ENCODE measurements around the gene NFE2L3. TPM values are rescaled to one million over a fixed set of nuclear protein-coding genes. Genes with fewer than 3 reads are reported as not detected.
"Not testable (repeated sequence)": the region's sequence is repeated elsewhere in the genome, so short reads cannot be mapped to it uniquely, and the experiment has no call there.

NFE2L3 gene
- total RNA-seq, 2 experiments from 2014 or later = 21.5 to 24.0 TPM

DNA sequence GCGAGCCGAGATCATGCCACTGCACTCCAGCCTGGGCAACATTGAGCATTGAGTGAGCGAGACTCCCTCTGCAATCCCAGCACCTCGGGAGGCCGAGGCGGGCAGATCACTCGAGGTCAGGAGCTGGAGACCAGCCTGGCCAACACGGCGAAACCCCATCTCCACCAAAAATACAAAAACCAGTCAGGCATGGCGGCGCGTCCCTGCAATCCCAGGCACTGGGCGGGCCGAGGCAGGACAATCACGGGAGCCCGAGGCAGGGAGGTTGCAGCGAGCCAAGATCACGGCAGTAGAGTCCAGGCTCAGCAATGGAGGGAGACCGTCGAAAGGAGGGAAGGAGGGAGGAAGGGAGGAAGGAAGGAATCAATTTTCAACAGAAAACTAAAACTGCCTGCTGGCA is 25.3 kb downstream of the NFE2L3 start:
- DNase-seq, CTCF ChIA-PET, H3K27ac Mint-ChIP-seq, H3K4me3 Mint-ChIP-seq, H3K9me3 Mint-ChIP-seq, H3K27me3 Mint-ChIP-seq, POLR2A ChIA-PET: not testable (repeated sequence)
- peaks cover 21% of the 10 kb centered on the region for H3K36me3 Mint-ChIP-seq (ENCODE audit: low read depth)
- peaks cover 20% of the 10 kb centered on the region for H3K4me1 Mint-ChIP-seq

DNA sequence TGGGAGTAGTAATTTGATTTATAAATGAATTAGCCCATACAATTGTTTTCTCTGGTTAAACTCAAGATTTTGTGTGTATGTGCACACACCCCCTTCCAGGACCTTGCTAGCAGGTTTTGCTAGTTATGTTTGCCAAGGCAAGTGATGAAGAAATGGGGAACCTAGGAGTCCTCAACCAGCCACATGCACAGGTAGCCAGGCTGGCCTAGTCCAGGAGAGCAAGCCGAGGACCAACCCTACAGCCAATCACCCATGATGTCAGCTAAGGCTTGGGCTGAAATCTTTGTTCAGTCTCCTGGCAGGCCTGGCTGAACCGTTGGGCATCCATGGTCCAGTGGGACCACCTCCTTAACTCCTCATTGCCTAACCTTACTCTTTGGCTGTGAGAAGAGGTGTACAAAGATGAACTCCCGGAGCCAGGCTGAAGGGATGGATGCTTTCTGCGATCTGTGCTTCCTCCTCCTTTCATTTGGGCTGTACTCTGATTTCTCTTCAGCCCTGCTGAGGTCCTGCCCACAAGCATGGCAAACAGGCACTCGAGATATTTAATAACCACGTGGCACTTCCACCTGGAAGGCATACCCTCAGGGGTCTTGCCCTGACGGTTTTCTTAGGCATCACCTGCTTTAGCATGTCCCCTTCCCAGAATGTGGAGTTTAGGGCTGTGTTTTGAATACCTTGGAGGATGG is 26.4 kb downstream of the NFE2L3 start:
- POLR2A ChIA-PET = interaction anchor here (1.4 to 5.5 kb wide), 3 partner anchors 8 to 15 kb away, joined by 4 to 72 read pairs (median 17); no protein-coding TSS in a partner anchor
- H3K27ac Mint-ChIP-seq = no peak overlapping the region
- H3K27me3 Mint-ChIP-seq = no peaks in the 10 kb centered on the region
- peaks cover 19% of the 10 kb centered on the region for H3K36me3 Mint-ChIP-seq (ENCODE audit: low read depth)
- no peaks in the 10 kb centered on the region for H3K9me3 Mint-ChIP-seq
- CTCF ChIA-PET = no interaction called here
- no peak overlapping the region for H3K4me3 Mint-ChIP-seq
- peaks cover 20% of the 10 kb centered on the region for H3K4me1 Mint-ChIP-seq
- no peak for DNase-seq

DNA sequence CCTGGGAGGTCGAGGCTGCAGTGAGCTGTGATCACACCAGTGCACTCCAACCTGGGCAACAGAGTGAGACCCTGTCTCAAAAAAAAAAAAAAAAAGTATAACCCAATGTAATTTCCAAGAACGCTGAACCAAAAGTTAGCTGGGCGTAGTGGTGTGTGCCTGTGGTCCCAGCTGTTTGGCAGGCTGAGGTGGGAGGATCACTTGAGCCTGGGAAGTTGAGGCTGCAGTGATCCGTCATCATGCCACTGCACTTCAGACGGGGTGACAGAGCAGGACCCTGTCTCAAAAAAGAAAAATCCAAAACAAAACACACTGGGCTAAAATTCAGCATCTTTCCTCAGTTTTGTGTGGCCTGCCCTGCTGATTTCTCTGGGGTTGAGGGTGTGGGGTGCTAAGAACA is 27.4 kb downstream of the NFE2L3 start:
- H3K36me3 Mint-ChIP-seq (ENCODE audit: low read depth) = peaks cover 20% of the 10 kb centered on the region
- H3K4me3 Mint-ChIP-seq = no peak overlapping the region
- DNase-seq = no peak
- H3K9me3 Mint-ChIP-seq = no peaks in the 10 kb centered on the region
- H3K27ac Mint-ChIP-seq = no peak overlapping the region
- H3K27me3 Mint-ChIP-seq = no peaks in the 10 kb centered on the region
- H3K4me1 Mint-ChIP-seq = peaks cover 17% of the 10 kb centered on the region
- ChIA-PET CTCF (interaction anchor here (1.5 kb wide), 1 partner anchor 89 kb away, joined by 6 read pairs; no protein-coding TSS in a partner anchor), POLR2A (interaction anchor here (0.6 to 5.5 kb wide), 7 partner anchors 10 to 89 kb away, joined by 3 to 72 read pairs (median 4); partner anchors contain the start of genes HNRNPA2B1 and NFE2L3)

GRCh38 chr7:26179826-26180497 is 28.0 kb downstream of the NFE2L3 start:
- POLR2A ChIA-PET = interaction anchor here (0.6 to 5.5 kb wide), 11 partner anchors 9 to 100 kb away, joined by 3 to 72 read pairs (median 4); partner anchors contain the start of genes HNRNPA2B1 and NFE2L3

GRCh38 chr7:26180792-26181198 is 28.8 kb downstream of the NFE2L3 start:
- no peaks in the 10 kb centered on the region for H3K9me3 Mint-ChIP-seq
- ChIA-PET CTCF (interaction anchor here (1.5 to 1.9 kb wide), 2 partner anchors 90 to 288 kb away, joined by 5 to 6 read pairs; no protein-coding TSS in a partner anchor), POLR2A (interaction anchor here (1.1 to 5.5 kb wide), 9 partner anchors 8 to 100 kb away, joined by 3 to 72 read pairs (median 4); partner anchors contain the start of gene NFE2L3)
- H3K27me3 Mint-ChIP-seq = no peaks in the 10 kb centered on the region
- no peak overlapping the region for H3K27ac Mint-ChIP-seq
- H3K4me1 Mint-ChIP-seq = peaks cover 28% of the 10 kb centered on the region
- peaks cover 34% of the 10 kb centered on the region for H3K36me3 Mint-ChIP-seq (ENCODE audit: low read depth)
- no peak overlapping the region for H3K4me3 Mint-ChIP-seq
- no peak for DNase-seq

More at GRCh38 chr7:26179826-26180497, 28.0 kb downstream of the NFE2L3 start:
- Mint-ChIP-seq H3K9me3 (no peaks in the 10 kb centered on the region), H3K4me1 (peaks cover 20% of the 10 kb centered on the region), H3K36me3 (ENCODE audit: low read depth) (peaks cover 26% of the 10 kb centered on the region), H3K27ac (peak overlapping the region; percentile 29), H3K27me3 (no peaks in the 10 kb centered on the region), H3K4me3 (no peak overlapping the region)
- CTCF ChIA-PET = interaction anchor here (1.5 to 1.9 kb wide), 2 partner anchors 89 to 287 kb away, joined by 5 to 6 read pairs; no protein-coding TSS in a partner anchor
- no peak for DNase-seq

DNA sequence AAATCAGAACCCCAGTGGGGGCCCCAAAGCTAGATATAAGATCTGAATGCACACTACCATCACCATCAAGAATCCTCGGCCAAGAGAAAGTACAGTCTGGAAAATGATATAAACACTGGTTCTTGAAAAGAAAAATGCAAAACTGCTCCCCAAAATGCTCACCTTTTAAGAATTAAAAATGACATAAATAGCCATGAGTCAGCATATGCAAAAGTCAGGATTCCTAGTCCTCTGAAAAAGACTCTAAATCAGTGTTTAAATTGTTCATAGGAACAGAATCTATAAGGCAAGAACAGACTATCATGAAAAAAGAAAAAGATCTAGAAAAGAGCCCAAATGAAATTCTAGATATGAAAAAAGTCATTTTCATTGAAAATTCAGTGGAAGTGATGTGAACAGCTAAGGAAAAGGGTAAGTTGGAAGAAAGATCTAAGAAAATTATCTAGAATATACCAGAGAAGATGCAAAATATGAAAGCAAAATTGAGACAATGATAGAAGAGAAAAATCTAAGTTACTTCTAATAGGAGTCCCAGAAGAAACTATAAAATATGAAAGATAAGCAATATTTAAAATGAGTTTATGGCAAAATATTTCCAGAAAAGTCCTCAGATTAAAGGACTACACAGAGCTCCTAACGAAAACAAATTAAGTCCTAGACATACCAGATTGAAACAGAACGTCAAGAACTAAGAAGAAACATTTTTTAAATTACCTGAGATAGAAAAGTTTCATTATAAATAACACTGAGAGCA is 29.7 kb downstream of the NFE2L3 start:
- peaks cover 35% of the 10 kb centered on the region for H3K4me1 Mint-ChIP-seq
- ChIA-PET CTCF (interaction anchor here (1.9 kb wide), 1 partner anchor 289 kb away, joined by 5 read pairs; no protein-coding TSS in a partner anchor), POLR2A (interaction anchor here (1.1 to 5.5 kb wide), 10 partner anchors 7 to 101 kb away, joined by 3 to 72 read pairs (median 4); partner anchors contain the start of gene NFE2L3)
- peaks cover 38% of the 10 kb centered on the region for H3K36me3 Mint-ChIP-seq (ENCODE audit: low read depth)
- no peak overlapping the region for H3K4me3 Mint-ChIP-seq
- peak overlapping the region; percentile 4 for H3K27ac Mint-ChIP-seq
- H3K9me3 Mint-ChIP-seq = no peaks in the 10 kb centered on the region
- H3K27me3 Mint-ChIP-seq = no peaks in the 10 kb centered on the region
- no peak for DNase-seq

DNA sequence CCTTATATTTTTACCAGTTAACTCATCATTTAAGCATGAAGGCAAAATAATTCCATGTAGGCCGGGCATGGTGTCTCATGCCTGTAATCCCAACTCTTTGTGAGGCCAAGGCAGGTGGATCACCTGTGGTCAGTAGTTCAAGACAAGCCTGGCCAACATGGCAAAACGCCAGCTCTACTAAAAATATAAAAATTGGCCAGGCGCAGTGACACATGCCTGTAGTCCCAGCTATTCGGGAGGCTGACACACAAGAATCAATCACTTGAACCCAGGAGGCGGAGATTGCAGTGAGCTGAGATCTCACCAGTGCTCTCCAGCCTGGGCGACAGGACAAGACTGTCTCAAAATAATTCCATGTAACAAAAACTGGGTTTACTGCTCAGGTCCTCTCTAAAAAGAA is 30.3 kb downstream of the NFE2L3 start:
- ChIA-PET CTCF (interaction anchor here (0.6 to 1.9 kb wide), 3 partner anchors 30 to 1003 kb away, joined by 3 to 9 read pairs (median 4); partner anchors contain the start of gene NFE2L3), POLR2A (interaction anchor here (1.0 to 5.5 kb wide), 8 partner anchors 11 to 49 kb away, joined by 3 to 72 read pairs (median 4); partner anchors contain the start of gene NFE2L3)
- Mint-ChIP-seq H3K36me3 (ENCODE audit: low read depth) (peaks cover 43% of the 10 kb centered on the region), H3K27ac (no peak overlapping the region), H3K9me3 (no peaks in the 10 kb centered on the region), H3K27me3 (no peaks in the 10 kb centered on the region), H3K4me3 (no peak overlapping the region), H3K4me1 (peaks cover 39% of the 10 kb centered on the region)
- no peak for DNase-seq

- no peak overlapping the region for H3K27ac Mint-ChIP-seq
- peaks cover 46% of the 10 kb centered on the region for H3K36me3 Mint-ChIP-seq (ENCODE audit: low read depth)
- no peak overlapping the region for H3K4me3 Mint-ChIP-seq
- no peaks in the 10 kb centered on the region for H3K27me3 Mint-ChIP-seq
- CTCF ChIA-PET = interaction anchor here (0.6 to 1.9 kb wide), 5 partner anchors 31 to 1004 kb away, joined by 3 to 9 read pairs (median 4); partner anchors contain the start of gene NFE2L3
- POLR2A ChIA-PET = interaction anchor here (1.0 to 5.5 kb wide), 9 partner anchors 9 to 49 kb away, joined by 3 to 72 read pairs (median 3); partner anchors contain the start of gene CBX3
- no peak for DNase-seq
- no peaks in the 10 kb centered on the region for H3K9me3 Mint-ChIP-seq
- H3K4me1 Mint-ChIP-seq = peaks cover 40% of the 10 kb centered on the region
Observed at GRCh38 chr7:26182706-26183105, 30.7 kb downstream of the NFE2L3 start.

DNA sequence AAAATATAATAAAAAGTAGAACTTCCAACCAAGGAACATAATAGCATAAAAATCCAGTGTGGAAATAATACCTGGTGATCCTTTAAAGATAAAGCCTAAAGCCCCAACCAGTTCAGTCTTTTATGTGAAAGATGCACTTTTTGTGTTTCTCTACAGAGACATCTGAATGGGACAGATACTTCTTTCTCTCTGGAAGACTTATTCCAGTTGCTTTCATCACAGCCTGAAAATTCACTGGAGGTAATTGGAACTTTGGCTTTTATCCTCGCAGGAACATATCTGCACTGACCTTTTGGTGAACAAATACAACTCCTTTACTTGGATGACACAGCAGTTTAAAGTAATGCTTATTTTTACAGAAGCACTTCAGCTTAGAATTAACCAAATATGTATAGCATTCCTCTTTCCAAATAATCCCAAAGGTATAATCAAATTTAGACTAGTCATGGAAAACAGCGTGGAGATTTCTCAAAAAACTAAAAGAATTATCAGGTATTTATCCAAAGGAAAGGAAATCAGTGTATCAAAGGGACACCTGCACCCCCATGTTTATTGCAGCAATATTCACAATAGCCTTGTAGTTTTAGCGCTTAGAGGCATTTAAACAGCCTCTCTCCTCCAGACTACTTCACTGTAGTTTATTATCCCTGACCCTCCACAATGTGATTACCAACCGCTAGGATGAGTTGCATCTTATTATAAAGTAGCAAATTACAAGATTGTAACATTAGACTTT is 31.7 kb downstream of the NFE2L3 start:
- peaks cover 52% of the 10 kb centered on the region for H3K36me3 Mint-ChIP-seq (ENCODE audit: low read depth)
- ChIA-PET CTCF (interaction anchor here (1.0 to 1.9 kb wide), 3 partner anchors 32 to 181 kb away, joined by 3 to 9 read pairs (median 4); partner anchors contain the start of gene NFE2L3), POLR2A (interaction anchor here (0.8 to 5.5 kb wide), 7 partner anchors 10 to 81 kb away, joined by 3 to 72 read pairs (median 3); partner anchors contain the start of genes CBX3 and HNRNPA2B1)
- no peaks in the 10 kb centered on the region for H3K9me3 Mint-ChIP-seq
- DNase-seq = no peak
- H3K4me1 Mint-ChIP-seq = peaks cover 48% of the 10 kb centered on the region
- H3K27me3 Mint-ChIP-seq = no peaks in the 10 kb centered on the region
- H3K4me3 Mint-ChIP-seq = no peak overlapping the region
- peak overlapping the region; percentile 48 for H3K27ac Mint-ChIP-seq

GRCh38 chr7:26184281-26185101 is 32.5 kb downstream of the NFE2L3 start:
- H3K4me3 Mint-ChIP-seq, DNase-seq, H3K27me3 Mint-ChIP-seq, H3K9me3 Mint-ChIP-seq: not testable (repeated sequence)
- H3K27ac Mint-ChIP-seq = peak overlapping the region; percentile 48
- ChIA-PET POLR2A (interaction anchor here (0.8 to 5.9 kb wide), 7 partner anchors 13 to 81 kb away, joined by 3 to 217 read pairs (median 5); partner anchors contain the start of genes CBX3, HNRNPA2B1 and NFE2L3), CTCF (interaction anchor here (0.8 to 1.9 kb wide), 4 partner anchors 93 to 292 kb away, joined by 3 to 9 read pairs (median 4); no protein-coding TSS in a partner anchor)
- peaks cover 54% of the 10 kb centered on the region for H3K4me1 Mint-ChIP-seq
- peaks cover 57% of the 10 kb centered on the region for H3K36me3 Mint-ChIP-seq (ENCODE audit: low read depth)
